A549 treated with Hydrocortisone at 1 μM for 4 hours (cell line): ENCODE results near the gene ATP5MG. TPM values are rescaled to one million over a fixed set of nuclear protein-coding genes. Genes with fewer than 3 reads are reported as not detected.

Source experiments
- total RNA-seq: library from RNA; stranded (reverse); fragments of 200-300 nt; extraction: Qiagen RNA extraction; gene quantifications from 5 replicates; pipeline ENCODE4 v1.2.3, GENCODE V29; 2022

The ATP5MG gene, protein sequence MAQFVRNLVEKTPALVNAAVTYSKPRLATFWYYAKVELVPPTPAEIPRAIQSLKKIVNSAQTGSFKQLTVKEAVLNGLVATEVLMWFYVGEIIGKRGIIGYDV
- total RNA-seq = 119 to 208 TPM (median 188 TPM) in 5 replicates

DNA sequence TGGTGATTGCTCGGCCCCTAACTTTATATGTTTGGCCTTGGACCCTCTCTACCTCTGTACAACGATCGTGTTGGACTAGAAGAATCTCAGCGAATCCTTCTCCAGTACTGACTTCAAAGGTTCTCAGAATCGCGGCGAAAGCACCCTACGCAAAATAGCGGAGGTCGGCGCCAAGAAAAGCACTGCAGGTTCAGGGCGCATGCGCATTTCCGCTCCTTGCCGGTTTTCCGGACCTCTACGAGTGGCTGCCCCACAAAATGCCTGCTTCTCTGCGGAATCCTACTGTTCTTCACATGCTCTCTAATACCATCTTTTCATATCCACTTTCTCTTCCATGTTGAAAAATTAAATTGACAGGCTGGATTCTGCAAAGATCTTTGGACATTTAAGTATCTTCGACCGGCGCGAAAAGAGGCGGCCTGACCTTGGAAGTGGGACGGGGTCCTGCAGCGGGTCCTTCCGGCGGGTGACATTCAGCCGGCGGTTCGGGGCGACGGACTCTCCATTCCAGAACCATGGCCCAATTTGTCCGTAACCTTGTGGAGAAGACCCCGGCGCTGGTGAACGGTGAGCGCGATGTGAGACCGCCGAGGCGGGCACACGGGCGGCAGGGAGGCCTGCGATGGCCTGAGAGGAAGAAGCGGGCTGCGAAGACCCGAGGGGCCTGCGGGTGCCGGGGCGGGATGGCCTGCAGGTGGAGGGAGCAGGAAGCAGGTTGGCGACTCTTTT lies at the start of gene ATP5MG:
Gene ATP5MG (plus strand): TSS at position 456 of the 729 bp plus-strand sequence. CDS start 60 bp downstream, at position 516.

DNA sequence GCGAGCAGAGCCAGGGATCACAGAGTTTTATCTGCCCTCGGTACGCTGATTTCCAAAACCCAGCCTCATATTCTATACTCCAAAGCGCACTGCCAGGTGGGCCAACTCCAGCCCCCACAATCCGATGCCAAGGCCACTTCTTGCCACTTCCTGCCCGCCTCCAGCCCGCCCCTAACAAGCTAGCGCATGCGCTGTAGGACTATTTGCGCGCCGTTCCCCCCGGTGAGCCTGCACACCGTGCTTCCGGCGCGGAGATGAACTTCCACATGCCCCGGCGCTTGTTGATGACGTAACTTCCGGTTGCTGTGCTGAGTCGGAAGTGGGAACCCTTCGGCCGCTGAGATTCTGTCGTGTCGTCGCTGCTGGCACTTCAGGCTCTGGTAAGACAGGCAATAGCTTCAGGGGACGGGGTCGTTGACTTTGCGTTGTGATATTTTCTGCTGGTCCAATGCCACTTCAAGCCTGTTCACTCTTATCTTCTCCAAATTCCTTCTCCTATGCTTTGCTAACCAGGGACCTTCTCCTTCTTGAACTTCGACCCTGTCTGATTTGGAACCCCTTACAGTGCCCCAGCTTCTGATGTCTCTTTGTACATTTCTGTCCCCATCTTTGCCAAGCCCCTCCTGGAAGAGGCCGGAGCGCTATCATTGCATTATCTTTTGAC lies 42.0 kb upstream of the ATP5MG start, which contains the start of gene UBE4A:
Gene UBE4A (plus strand): TSS at position 306 of the 664 bp plus-strand sequence. CDS start 5,481 bp downstream, outside the sequence.

DNA sequence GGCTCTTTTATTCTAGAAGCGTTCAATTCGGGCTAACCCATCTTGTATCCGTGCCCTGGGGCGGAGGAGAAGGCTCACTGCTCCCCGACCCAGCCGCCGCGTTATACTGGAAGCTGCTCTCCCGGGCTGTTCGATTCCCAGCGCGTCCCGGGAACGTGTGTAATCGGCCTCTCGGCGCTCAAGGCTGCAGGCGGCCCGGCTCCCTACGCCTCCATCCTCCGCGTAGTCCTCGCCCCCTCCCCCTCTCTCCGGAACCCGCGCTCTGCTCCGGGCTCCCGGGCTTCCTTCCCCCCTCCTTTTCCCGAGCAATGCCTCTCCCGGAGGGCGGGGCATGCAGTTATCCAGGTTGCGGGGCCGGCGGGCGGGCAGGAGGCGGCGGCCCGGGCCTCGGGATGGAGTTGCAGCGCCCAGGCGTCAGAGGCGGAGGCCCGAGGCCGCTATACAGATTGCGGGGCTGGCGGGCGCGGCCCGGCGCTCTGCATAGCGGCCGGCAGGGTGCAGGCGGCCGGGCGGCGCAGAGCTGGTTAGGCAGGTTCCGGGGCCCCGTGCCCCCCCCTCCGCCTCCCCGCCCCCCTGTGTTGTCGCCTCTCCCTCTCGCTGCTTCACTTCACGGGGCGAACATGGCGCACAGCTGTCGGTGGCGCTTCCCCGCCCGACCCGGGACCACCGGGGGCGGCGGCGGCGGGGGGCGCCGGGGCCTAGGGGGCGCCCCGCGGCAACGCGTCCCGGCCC lies 34.7 kb downstream of the ATP5MG start, which contains the start of gene KMT2A:
Gene KMT2A (plus strand): TSS at position 600 of the 732 bp plus-strand sequence. CDS start 21 bp downstream, at position 621.

Other genes starting within 250 kb of the ATP5MG start
- 0.06 to 0.21 TPM (median 0.07 TPM) in 4 of 5 replicates, not detected in the other for gene SCN4B, start 248.8 kb upstream of the ATP5MG start, total RNA-seq
- not detected in 5 replicates for gene SCN2B, start 225.0 kb upstream of the ATP5MG start, total RNA-seq
- not detected in 5 replicates for gene JAML, start 176.6 kb upstream of the ATP5MG start, total RNA-seq
- 0.26 to 0.48 TPM (median 0.36 TPM) in 5 replicates for gene MPZL3, start 149.2 kb upstream of the ATP5MG start, total RNA-seq
- gene MPZL2, start 137.3 kb upstream of the ATP5MG start, total RNA-seq = 0.03 to 0.15 TPM (median 0.08 TPM) in 4 of 5 replicates, not detected in the other
- gene CD3E, start 96.9 kb upstream of the ATP5MG start, total RNA-seq = not detected in 5 replicates
- not detected in 5 replicates for gene CD3D, start 58.9 kb upstream of the ATP5MG start, total RNA-seq
- gene CD3G, start 57.3 kb upstream of the ATP5MG start, total RNA-seq = not detected in 5 replicates
- 8.5 to 12.5 TPM (median 9.1 TPM) in 5 replicates for gene UBE4A, start 42.0 kb upstream of the ATP5MG start, total RNA-seq
- 9.3 to 19.5 TPM (median 12.7 TPM) in 5 replicates for gene KMT2A, start 34.9 kb downstream of the ATP5MG start, total RNA-seq
- gene TTC36, start 125.9 kb downstream of the ATP5MG start, total RNA-seq = not detected in 5 replicates
- 0.26 to 0.68 TPM (median 0.40 TPM) in 5 replicates for gene TMEM25, start 129.6 kb downstream of the ATP5MG start, total RNA-seq
- 14.7 to 19.0 TPM (median 16.6 TPM) in 5 replicates for gene IFT46, start 164.3 kb downstream of the ATP5MG start, total RNA-seq
- gene ARCN1, start 170.8 kb downstream of the ATP5MG start, total RNA-seq = 82.7 to 107 TPM (median 89.9 TPM) in 5 replicates
- 7.3 to 11.2 TPM (median 8.5 TPM) in 5 replicates for gene PHLDB1, start 206.0 kb downstream of the ATP5MG start, total RNA-seq